PC-3 (cell line): ENCODE results near the gene DBT. TPM values are rescaled to one million over a fixed set of nuclear protein-coding genes. Genes with fewer than 3 reads are reported as not detected.

Experiments
- ATAC-seq: fragments of 200-7000 bp; cut with Tn5 transposase; 2 replicates; pipeline ENCODE4 v1.9.1; 2020; ENCODE audit warnings: mild to moderate bottlenecking, moderate library complexity
- BruUV-seq: library from RNA; stranded (reverse); fragments of 400-500 nt; replicated peaks from 2 replicates; lab custom pipeline; 2021; lab: Mats Ljungman, UMichigan
- CTCF ChIA-PET: fragments of 300-600 bp; sonication (Branson Sonifier 250); formaldehyde crosslinking; loops from one replicate; lab custom pipeline; 2022; ENCODE audit warnings: antibody characterized with exemption; lab: Charles Lee
- POLR2A ChIA-PET: fragments of 300-600 bp; sonication (Branson Sonifier 250); formaldehyde crosslinking; loops from one replicate; lab custom pipeline; 2022; ENCODE audit warnings: antibody characterized with exemption; ENCODE audit not compliant: unreplicated experiment; lab: Charles Lee
- DNase-seq: peaks from one replicate; pipeline ENCODE4 v3.0.0-alpha.2; 2015
- H2AFZ ChIP-seq: fragments of 300-600 bp; sonication (generic); 2 replicates; pipeline ENCODE4 v1.6.0; 2016; ENCODE audit warnings: antibody characterized with exemption, low read length
- H3F3A ChIP-seq: fragments of 300-600 bp; sonication (generic); one replicate; pipeline ENCODE4 v1.6.0; 2017; ENCODE audit warnings: antibody characterized with exemption, low read length, control low read depth, mild to moderate bottlenecking; ENCODE audit not compliant: unreplicated experiment
- H3K27ac ChIP-seq: fragments of 300-600 bp; sonication (generic); 2 replicates; pipeline ENCODE4 v1.5.1; 2016; ENCODE audit warnings: mild to moderate bottlenecking, low read length
- H3K27me3 ChIP-seq: fragments of 300-600 bp; sonication (generic); 2 replicates; pipeline ENCODE4 v1.6.1; 2016; ENCODE audit warnings: low read length, mixed read lengths
- H3K36me3 ChIP-seq: fragments of 300-600 bp; sonication (generic); 2 replicates; pipeline ENCODE4 v1.6.1; 2016; ENCODE audit warnings: low read depth, mixed run types, low read length, mixed read lengths
- H3K4me1 ChIP-seq: fragments of 300-600 bp; sonication (generic); 2 replicates; pipeline ENCODE4 v1.5.1; 2016; ENCODE audit warnings: low read length; ENCODE audit not compliant: insufficient read depth
- H3K4me2 ChIP-seq: fragments of 300-600 bp; sonication (generic); 2 replicates; pipeline ENCODE4 v1.6.0; 2016; ENCODE audit warnings: low read length
- H3K4me3 ChIP-seq: fragments of 300-600 bp; sonication (generic); 2 replicates; pipeline ENCODE4 v1.5.1; 2016; ENCODE audit warnings: mild to moderate bottlenecking, low read length, mixed read lengths
- H3K79me2 ChIP-seq: fragments of 300-600 bp; sonication (generic); 2 replicates; pipeline ENCODE4 v1.6.1; 2017; ENCODE audit warnings: low read length, mixed read lengths
- H3K9ac ChIP-seq: fragments of 300-600 bp; sonication (generic); 2 replicates; pipeline ENCODE4 v1.6.0; 2016; ENCODE audit warnings: mild to moderate bottlenecking, low read length
- H3K9me2 ChIP-seq: fragments of 300-600 bp; sonication (generic); replicated peaks from 2 replicates; pipeline ENCODE4 v1.6.1; 2016; ENCODE audit warnings: mixed run types, low read length, mixed read lengths
- H3K9me3 ChIP-seq: fragments of 300-600 bp; sonication (generic); 2 replicates; pipeline ENCODE4 v1.6.1; 2016; ENCODE audit warnings: low read length, mixed read lengths
- H4K20me1 ChIP-seq: fragments of 300-600 bp; sonication (generic); 2 replicates; pipeline ENCODE4 v1.6.1; 2016; ENCODE audit warnings: low read length, mixed read lengths
- CTCF ChIP-seq: fragments of 300-600 bp; sonication (generic); conservative IDR thresholded peaks from 2 replicates; pipeline ENCODE4 v1.5.1; 2017; ENCODE audit warnings: antibody characterized with exemption, low read depth, mild to moderate bottlenecking, low read length
- EZH2 ChIP-seq: fragments of 300-600 bp; sonication (generic); IDR thresholded peaks from one replicate; pipeline ENCODE4 v1.6.1; 2017; ENCODE audit warnings: antibody characterized with exemption, mild to moderate bottlenecking, low read length; ENCODE audit not compliant: unreplicated experiment
- EZH2phosphoT487 ChIP-seq: fragments of 300-600 bp; sonication (generic); IDR thresholded peaks from 2 replicates; pipeline ENCODE4 v1.6.1; 2018; ENCODE audit warnings: mild to moderate bottlenecking, antibody characterized with exemption, low read length, borderline replicate concordance
- intact Hi-C: fragments of 100-400 bp; cut with micrococcal nuclease; formaldehyde crosslinking; loops from 2 replicates; pipeline ENCODE4 v1.9.0; 2023
- microRNA-seq: library from miRNA; unstranded; fragments of <30 nt; microRNA quantifications from one replicate; pipeline ENCODE4 v1.1.0, GENCODE V29; 2020; ENCODE audit not compliant: unreplicated experiment
- total RNA-seq: library from RNA; depleted of rRNA; stranded (reverse); fragments of >200 nt; gene quantifications from 2 replicates; pipeline ENCODE4 v1.2.3, GENCODE V29; 2014; rRNA removed

DBT gene
- total RNA-seq, 1 experiment from 2014 or later, result 5.1 TPM

GRCh38 chr1:100137602-100138001 lies 112.0 kb downstream of the DBT start:
- Histone ChIP-seq H3K9ac (no peak overlapping the region), H3K4me2 (no peak overlapping the region), H3K4me1 (peaks cover 7% of the 10 kb centered on the region), H2AFZ (no peak overlapping the region), H3K9me3 (no peaks in the 10 kb centered on the region), H3K27me3 (no peaks in the 10 kb centered on the region), H3K9me2 (no peaks in the 10 kb centered on the region), H3K79me2 (peaks cover 29% of the 10 kb centered on the region), H3K4me3 (no peak overlapping the region), H3F3A (no peaks in the 10 kb centered on the region), H3K27ac (no peak overlapping the region), H3K36me3 (peaks cover 41% of the 10 kb centered on the region), H4K20me1 (no peaks in the 10 kb centered on the region)
- no TSS peak for BruUV-seq
- intact Hi-C loops, result no loop called here
- POLR2A ChIA-PET, result no interaction called here
- TF ChIP-seq EZH2 (no peak), EZH2phosphoT487 (no peak), CTCF (no peak)
- ATAC-seq (no peak), DNase-seq (no peak)
- CTCF ChIA-PET, result no interaction called here

Small RNA genes lying within 50 kb of the gene (microRNA-seq; reads per million reads assigned to microRNA genes)
- gene MIR553, result not detected

Other genes with a start within 250 kb of the DBT start
- gene SASS6, start 116.9 kb downstream of the DBT start, total RNA-seq, result 9.0 and 9.2 TPM in 2 replicates
- 6.7 and 9.4 TPM in 2 replicates for gene TRMT13, start 116.7 kb downstream of the DBT start, total RNA-seq
- gene LRRC39, start 71.6 kb downstream of the DBT start, total RNA-seq, result 0.84 and 0.86 TPM in 2 replicates
- gene RTCA, start 16.4 kb upstream of the DBT start, total RNA-seq, result 34.4 and 41.7 TPM in 2 replicates
- 3.4 and 3.7 TPM in 2 replicates for gene CDC14A, start 102.7 kb upstream of the DBT start, total RNA-seq